Caco-2 (cell line): Measurements from ENCODE around the gene HADHA. TPM values are rescaled to one million over a fixed set of nuclear protein-coding genes. Genes with fewer than 3 reads are reported as not detected.

Source experiments
- BruUV-seq: library from RNA; stranded (reverse); fragments of 400-500 nt; replicated peaks from 2 replicates; lab custom pipeline; 2021; lab: Mats Ljungman, UMichigan
- CTCF ChIA-PET: fragments of 300-600 bp; sonication (Branson Sonifier 250); formaldehyde crosslinking; loops from one replicate; lab custom pipeline; 2022; ENCODE audit warnings: antibody characterized with exemption; lab: Charles Lee
- POLR2A ChIA-PET: fragments of 300-600 bp; sonication (Branson Sonifier 250); formaldehyde crosslinking; loops from one replicate; lab custom pipeline; 2022; ENCODE audit warnings: antibody characterized with exemption; lab: Charles Lee
- DNase-seq, 2 experiments: peaks; one replicate each; pipeline versions ENCODE4 v3.0.0 to v3.0.0-alpha.2; 2020 to 2022
- H3K27me3 ChIP-seq: replicated peaks from 2 replicates; pipeline ENCODE4 v1.6.0; 2011; ENCODE audit warnings: low read length; ENCODE audit not compliant: control insufficient read depth, insufficient read depth
- H3K36me3 ChIP-seq: 2 replicates; pipeline ENCODE4 v1.5.1; 2011; ENCODE audit warnings: low read length; ENCODE audit not compliant: control insufficient read depth, insufficient read depth
- H3K4me1 ChIP-seq: fragments of 250-450 bp; sonication (Bioruptor Pico); 2 replicates; pipeline ENCODE4 v1.5.1; 2020; ENCODE audit warnings: mild to moderate bottlenecking
- H3K4me3 ChIP-seq: 2 replicates; pipeline ENCODE4 v1.5.1; 2011; ENCODE audit warnings: low read depth, mild to moderate bottlenecking, control low read depth, low read length
- H3K9me3 ChIP-seq: fragments of 250-450 bp; sonication (Bioruptor Pico); 2 replicates; pipeline ENCODE4 v1.5.1; 2020; ENCODE audit warnings: mild to moderate bottlenecking, moderate library complexity
- H3K27ac Mint-ChIP-seq: one replicate; pipeline ENCODE4 v1.8.0; 2022; ENCODE audit warnings: mixed read lengths; ENCODE audit not compliant: unreplicated experiment
- H3K27me3 Mint-ChIP-seq: one replicate; pipeline ENCODE4 v1.8.0; 2022; ENCODE audit warnings: mixed read lengths; ENCODE audit not compliant: insufficient read depth, unreplicated experiment
- H3K36me3 Mint-ChIP-seq: one replicate; pipeline ENCODE4 v1.8.0; 2022; ENCODE audit warnings: mild to moderate bottlenecking, mixed read lengths; ENCODE audit not compliant: insufficient read depth, unreplicated experiment
- H3K4me1 Mint-ChIP-seq: one replicate; pipeline ENCODE4 v1.8.0; 2022; ENCODE audit warnings: low read depth, mixed read lengths; ENCODE audit not compliant: unreplicated experiment
- H3K4me3 Mint-ChIP-seq: one replicate; pipeline ENCODE4 v1.8.0; 2022; ENCODE audit warnings: mild to moderate bottlenecking, moderate library complexity, mixed read lengths; ENCODE audit not compliant: unreplicated experiment
- H3K9me3 Mint-ChIP-seq: one replicate; pipeline ENCODE4 v1.8.0; 2022; ENCODE audit warnings: mixed read lengths; ENCODE audit not compliant: unreplicated experiment
- CTCF ChIP-seq, 2 experiments: fragments of 200-600 bp in 1 of 2; IDR thresholded peaks; 1 replicate in 1 of 2; 2 replicates in 1 of 2; pipeline versions ENCODE4 v1.5.1 to v1.8.0; 2011 to 2022; ENCODE audit warnings: antibody characterized with exemption in 1 of 2, control low read depth in 1 of 2, inconsistent platforms in 1 of 2, low read depth in 1 of 2, low read length in 1 of 2, mild to moderate bottlenecking in 1 of 2, moderate library complexity in 1 of 2; ENCODE audit not compliant: insufficient read depth in 1 of 2, severe bottlenecking in 1 of 2, unreplicated experiment in 1 of 2
- intact Hi-C: fragments of 100-400 bp; cut with micrococcal nuclease; formaldehyde crosslinking; loops from one replicate; pipeline ENCODE4 v1.10.0; 2022; ENCODE audit not compliant: unreplicated experiment
- total RNA-seq: library from RNA; stranded (reverse); gene quantifications from 2 replicates; pipeline ENCODE4 v1.2.3, GENCODE V29; 2022

The HADHA gene
- total RNA-seq, 1 experiment from 2014 or later = 143 TPM

DNA sequence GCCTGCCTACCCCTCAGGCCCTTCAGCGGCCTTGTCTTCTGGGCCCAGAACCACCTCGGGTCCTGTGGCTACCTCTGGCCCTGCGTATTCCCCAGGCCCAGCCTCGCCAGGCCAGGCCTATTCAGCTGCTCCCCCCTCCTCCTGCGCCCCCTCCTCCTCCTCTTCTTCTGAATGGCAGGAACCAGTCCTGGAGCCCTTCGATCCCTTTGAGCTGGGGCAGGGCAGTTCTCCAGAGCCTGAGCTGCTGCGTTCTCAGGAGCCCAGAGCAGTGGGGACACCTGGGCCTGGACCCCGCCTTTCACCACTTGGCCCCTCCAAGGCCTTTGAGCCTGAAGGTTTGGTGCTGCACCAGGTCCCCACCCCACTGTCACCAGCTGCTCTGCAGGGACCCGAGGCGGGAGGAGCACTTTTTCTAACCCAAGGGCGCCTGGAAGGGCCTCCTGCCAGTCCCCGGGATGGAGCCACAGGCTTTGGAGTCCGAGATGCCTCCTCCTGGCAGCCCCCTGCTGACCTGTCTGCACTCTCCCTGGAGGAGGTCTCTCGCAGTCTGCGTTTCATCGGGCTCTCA, 56.8 kb downstream of the HADHA start:
- Histone ChIP-seq H3K4me3 (no peak overlapping the region), H3K27me3 (no peaks in the 10 kb centered on the region), H3K4me1 (peaks cover 3% of the 10 kb centered on the region), H3K36me3 (no peaks in the 10 kb centered on the region; the same call in 1 of the 2 replicates), H3K9me3 (no peaks in the 10 kb centered on the region)
- no peak overlapping the region for H3K27ac Mint-ChIP-seq
- DNase-seq = no peak
- H3K27me3 Mint-ChIP-seq = no peaks in the 10 kb centered on the region
- H3K9me3 Mint-ChIP-seq = no peaks in the 10 kb centered on the region
- ChIA-PET POLR2A (no interaction called here), CTCF (no interaction called here)
- BruUV-seq = no TSS peak
- no peak overlapping the region for H3K4me3 Mint-ChIP-seq
- peaks cover 28% of the 10 kb centered on the region for H3K36me3 Mint-ChIP-seq
- no peak for TF ChIP-seq CTCF (IDR thresholded peaks at IDR 0.05; ENCODE audit: insufficient read depth in 1 of 2, low read depth in 1 of 2, low read length in 1 of 2, severe bottlenecking in 1 of 2, unreplicated experiment in 1 of 2)
- no peaks in the 10 kb centered on the region for H3K4me1 Mint-ChIP-seq
- intact Hi-C loops = loop anchor here (5.0 kb wide), 1 partner anchor 235 kb away; no protein-coding TSS in a partner anchor

DNA sequence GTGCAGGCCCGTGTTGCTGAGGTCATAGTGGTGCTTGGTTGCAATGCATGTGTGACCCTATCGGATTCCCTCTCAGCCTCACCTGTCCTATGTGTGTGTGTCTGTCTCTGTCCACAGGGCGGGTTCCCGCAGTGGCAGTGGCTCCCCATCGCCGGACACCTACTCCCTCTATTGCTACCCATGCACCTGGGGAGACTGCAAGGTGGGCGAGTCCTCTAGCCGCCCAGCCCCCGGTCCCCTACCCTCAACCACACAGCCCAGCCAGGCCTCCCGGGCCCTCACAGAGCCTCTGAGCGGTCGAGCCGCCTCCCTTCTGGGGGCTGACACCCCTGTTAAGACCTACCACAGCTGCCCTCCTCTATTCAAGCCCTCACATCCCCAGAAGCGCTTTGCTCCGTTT, 57.3 kb downstream of the HADHA start:
- DNase-seq = no peak
- no peak overlapping the region for H3K4me3 ChIP-seq
- H3K27me3 ChIP-seq = no peaks in the 10 kb centered on the region
- Mint-ChIP-seq H3K36me3 (peaks cover 28% of the 10 kb centered on the region), H3K4me3 (no peak overlapping the region), H3K9me3 (no peaks in the 10 kb centered on the region), H3K27ac (no peak overlapping the region), H3K27me3 (no peaks in the 10 kb centered on the region), H3K4me1 (no peaks in the 10 kb centered on the region)
- no peaks in the 10 kb centered on the region; the same call in 1 of the 2 replicates for H3K36me3 ChIP-seq
- intact Hi-C loops = loop anchor here (5.0 kb wide), 1 partner anchor 235 kb away; no protein-coding TSS in a partner anchor
- no peaks in the 10 kb centered on the region for H3K9me3 ChIP-seq
- H3K4me1 ChIP-seq = peaks cover 3% of the 10 kb centered on the region
- no TSS peak for BruUV-seq
- no peak for TF ChIP-seq CTCF (IDR thresholded peaks at IDR 0.05; ENCODE audit: insufficient read depth in 1 of 2, low read depth in 1 of 2, low read length in 1 of 2, severe bottlenecking in 1 of 2, unreplicated experiment in 1 of 2)
- ChIA-PET POLR2A (no interaction called here), CTCF (no interaction called here)

- H3K4me1 ChIP-seq = peaks cover 3% of the 10 kb centered on the region
- no peaks in the 10 kb centered on the region; the same call in 1 of the 2 replicates for H3K36me3 ChIP-seq
- Mint-ChIP-seq H3K9me3 (no peaks in the 10 kb centered on the region), H3K4me1 (no peaks in the 10 kb centered on the region), H3K36me3 (peaks cover 23% of the 10 kb centered on the region), H3K4me3 (peak overlapping the region; percentile 80), H3K27me3 (no peaks in the 10 kb centered on the region), H3K27ac (no peak overlapping the region)
- no peak for TF ChIP-seq CTCF (IDR thresholded peaks at IDR 0.05; ENCODE audit: insufficient read depth in 1 of 2, low read depth in 1 of 2, low read length in 1 of 2, severe bottlenecking in 1 of 2, unreplicated experiment in 1 of 2)
- peak in 1 of 2 experiments; percentile 33 for DNase-seq
- ChIA-PET CTCF (interaction anchor here (1.2 kb wide), 1 partner anchor 12 kb away, joined by 3 read pairs; no protein-coding TSS in a partner anchor), POLR2A (no interaction called here)
- intact Hi-C loops = loop anchor here (5.0 kb wide), 1 partner anchor 234 kb away; no protein-coding TSS in a partner anchor
- no peak overlapping the region for H3K4me3 ChIP-seq
- no peaks in the 10 kb centered on the region for H3K9me3 ChIP-seq
- BruUV-seq = no TSS peak
- no peaks in the 10 kb centered on the region for H3K27me3 ChIP-seq
These were observed 58.3 kb downstream of the HADHA start for GRCh38 chr2:26185954-26186770.
